ENCODE measurements around the gene PGBD5.

PGBD5 gene

DNA sequence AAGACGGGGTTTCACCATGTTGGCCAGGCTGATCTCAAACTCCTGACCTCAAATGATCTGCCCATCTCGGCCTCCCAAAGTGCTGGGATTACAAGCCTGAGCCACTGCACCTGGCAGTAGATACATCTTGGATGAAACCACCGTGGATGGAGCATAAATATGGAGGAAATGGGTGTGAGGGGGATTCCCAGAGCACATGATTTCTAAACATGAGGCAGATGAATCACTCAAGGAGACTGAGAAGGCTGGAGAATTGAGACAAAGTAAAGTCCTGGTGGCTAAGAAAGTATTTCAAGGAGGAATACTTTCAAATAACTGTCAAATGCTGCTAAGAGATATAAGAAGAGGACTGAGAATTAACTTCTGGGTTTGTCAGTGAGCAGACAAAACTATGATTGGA lies 5.4 kb upstream of the PGBD5 start:
- FAIRE-seq, result no peak
- no peak for DNase-seq (ENCODE audit: insufficient read length, low spot score)
- TF ChIP-seq, protein P1, sequence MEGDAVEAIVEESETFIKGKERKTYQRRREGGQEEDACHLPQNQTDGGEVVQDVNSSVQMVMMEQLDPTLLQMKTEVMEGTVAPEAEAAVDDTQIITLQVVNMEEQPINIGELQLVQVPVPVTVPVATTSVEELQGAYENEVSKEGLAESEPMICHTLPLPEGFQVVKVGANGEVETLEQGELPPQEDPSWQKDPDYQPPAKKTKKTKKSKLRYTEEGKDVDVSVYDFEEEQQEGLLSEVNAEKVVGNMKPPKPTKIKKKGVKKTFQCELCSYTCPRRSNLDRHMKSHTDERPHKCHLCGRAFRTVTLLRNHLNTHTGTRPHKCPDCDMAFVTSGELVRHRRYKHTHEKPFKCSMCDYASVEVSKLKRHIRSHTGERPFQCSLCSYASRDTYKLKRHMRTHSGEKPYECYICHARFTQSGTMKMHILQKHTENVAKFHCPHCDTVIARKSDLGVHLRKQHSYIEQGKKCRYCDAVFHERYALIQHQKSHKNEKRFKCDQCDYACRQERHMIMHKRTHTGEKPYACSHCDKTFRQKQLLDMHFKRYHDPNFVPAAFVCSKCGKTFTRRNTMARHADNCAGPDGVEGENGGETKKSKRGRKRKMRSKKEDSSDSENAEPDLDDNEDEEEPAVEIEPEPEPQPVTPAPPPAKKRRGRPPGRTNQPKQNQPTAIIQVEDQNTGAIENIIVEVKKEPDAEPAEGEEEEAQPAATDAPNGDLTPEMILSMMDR (IDR thresholded peaks at IDR 0.05; ENCODE audit: insufficient read depth, missing control alignments), result no peak

DNA sequence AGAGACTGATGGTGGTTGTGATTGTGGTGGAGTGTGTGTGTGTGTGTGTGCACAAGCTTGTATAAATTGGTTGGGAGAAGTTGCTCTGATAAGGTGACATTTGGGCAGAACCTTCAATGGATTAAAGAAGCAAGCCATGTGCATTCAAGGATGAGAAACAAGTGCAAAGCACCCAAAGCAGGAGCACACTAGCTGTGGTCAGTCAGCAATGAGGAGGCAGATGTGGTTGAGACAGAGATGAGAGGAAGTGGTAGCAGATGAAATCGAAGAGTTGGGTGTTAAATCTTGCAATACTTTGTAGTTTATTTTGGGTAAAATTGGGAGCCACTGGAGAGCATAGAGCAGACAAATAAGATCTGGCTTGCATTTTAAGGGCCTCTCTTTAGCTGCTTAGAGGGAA lies 4.4 kb upstream of the PGBD5 start:
- TF ChIP-seq, protein P1 (IDR thresholded peaks at IDR 0.05; ENCODE audit: insufficient read depth, missing control alignments), result no peak
- DNase-seq (ENCODE audit: insufficient read length, low spot score) (no peak), FAIRE-seq (no peak)

DNA sequence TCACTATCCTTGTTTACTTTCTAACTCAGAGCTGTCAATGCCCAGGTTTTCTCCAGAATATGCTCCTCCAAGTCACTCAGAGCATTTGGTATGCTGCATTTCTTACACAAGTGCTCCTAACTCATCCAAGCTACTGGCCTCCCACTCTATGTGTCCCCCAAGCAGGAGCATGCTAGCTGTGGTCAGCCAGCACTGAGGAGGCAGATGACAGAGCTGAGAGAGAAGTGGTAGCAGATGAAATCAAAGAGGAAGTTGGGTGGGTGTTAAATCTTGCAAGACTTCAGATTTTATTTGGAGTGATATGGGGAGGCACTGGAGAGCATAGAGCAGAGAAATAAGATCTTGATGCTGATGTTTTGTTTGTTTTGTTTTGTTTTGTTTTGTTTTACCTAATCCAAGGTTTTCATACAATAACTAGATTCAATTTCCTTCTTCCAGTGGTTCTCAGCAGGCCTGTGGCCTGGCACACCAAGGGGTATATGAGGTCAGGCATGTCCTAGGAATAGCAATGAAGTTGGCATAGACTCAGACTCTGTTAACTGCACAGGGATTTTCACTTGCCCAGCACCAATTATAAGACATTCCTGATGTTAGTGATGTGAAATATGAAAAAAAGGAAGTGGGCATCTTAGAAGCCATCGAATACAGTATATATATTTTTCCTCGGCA lies 3.1 kb upstream of the PGBD5 start:
- TF ChIP-seq, protein P1 (IDR thresholded peaks at IDR 0.05; ENCODE audit: insufficient read depth, missing control alignments), result no peak
- FAIRE-seq, result no peak
- no peak for DNase-seq (ENCODE audit: insufficient read length, low spot score)

DNA sequence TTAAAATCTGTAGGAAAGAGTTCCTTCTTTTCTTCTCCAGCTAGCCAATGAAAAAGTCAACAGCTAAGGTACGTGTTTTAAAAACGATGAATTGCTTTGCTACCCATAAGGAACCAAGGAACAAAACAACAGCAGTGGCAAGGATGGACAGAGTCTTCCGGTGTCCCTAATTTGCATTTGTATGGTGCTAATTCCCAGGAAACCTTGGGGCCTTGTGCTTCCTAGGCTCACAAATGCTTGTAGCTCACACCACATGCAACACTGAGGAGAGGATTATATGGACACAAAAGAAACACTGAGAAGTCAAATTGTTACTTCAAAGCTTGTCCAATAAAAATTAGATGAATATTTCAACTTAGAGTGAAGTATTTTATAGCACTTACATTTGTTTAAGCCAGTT lies 1.8 kb upstream of the PGBD5 start:
- TF ChIP-seq, protein P1 (IDR thresholded peaks at IDR 0.05; ENCODE audit: insufficient read depth, missing control alignments), result no peak
- FAIRE-seq (peak; percentile 21), DNase-seq (ENCODE audit: insufficient read length, low spot score) (no peak)

DNA sequence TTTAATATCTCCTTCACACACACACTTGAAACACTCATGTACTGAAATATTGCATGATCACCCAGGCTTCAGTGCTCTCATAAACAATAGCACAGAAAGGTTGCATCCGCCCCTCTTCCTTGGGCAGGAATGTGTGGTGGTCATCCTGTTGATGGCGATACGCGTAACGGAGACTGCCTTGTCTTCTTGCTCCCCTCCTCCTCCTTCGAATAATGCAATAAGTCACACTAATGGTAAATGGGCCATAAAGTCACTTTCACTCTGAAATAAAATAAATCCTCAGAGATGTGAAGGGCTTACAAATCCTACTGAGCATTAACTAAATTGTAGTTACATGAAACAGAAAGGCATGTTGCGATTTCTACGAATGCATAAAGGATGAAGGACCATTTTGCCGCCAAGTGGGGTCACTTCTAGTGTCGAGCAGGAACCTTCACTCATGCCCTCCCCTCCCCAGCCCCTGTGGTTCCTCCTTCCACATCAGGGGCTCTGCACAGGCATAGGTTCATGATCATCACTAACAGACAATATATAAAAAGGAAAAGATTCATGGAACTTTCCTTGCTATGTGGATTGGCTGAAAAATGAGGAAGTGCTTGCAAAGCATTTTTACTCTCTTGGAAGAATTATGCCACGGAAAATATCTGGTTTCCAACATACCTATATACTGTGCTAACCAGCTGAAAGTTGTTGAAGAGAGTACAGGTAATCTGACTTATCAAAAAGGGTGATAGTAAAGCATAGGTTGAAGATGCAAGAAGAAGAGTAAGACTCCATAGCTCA lies 1.2 kb upstream of the PGBD5 start:
- DNase-seq (ENCODE audit: insufficient read length, low spot score) (no peak), FAIRE-seq (peak; percentile 77)
- TF ChIP-seq, protein P1 (IDR thresholded peaks at IDR 0.05; ENCODE audit: insufficient read depth, missing control alignments), result no peak

DNA sequence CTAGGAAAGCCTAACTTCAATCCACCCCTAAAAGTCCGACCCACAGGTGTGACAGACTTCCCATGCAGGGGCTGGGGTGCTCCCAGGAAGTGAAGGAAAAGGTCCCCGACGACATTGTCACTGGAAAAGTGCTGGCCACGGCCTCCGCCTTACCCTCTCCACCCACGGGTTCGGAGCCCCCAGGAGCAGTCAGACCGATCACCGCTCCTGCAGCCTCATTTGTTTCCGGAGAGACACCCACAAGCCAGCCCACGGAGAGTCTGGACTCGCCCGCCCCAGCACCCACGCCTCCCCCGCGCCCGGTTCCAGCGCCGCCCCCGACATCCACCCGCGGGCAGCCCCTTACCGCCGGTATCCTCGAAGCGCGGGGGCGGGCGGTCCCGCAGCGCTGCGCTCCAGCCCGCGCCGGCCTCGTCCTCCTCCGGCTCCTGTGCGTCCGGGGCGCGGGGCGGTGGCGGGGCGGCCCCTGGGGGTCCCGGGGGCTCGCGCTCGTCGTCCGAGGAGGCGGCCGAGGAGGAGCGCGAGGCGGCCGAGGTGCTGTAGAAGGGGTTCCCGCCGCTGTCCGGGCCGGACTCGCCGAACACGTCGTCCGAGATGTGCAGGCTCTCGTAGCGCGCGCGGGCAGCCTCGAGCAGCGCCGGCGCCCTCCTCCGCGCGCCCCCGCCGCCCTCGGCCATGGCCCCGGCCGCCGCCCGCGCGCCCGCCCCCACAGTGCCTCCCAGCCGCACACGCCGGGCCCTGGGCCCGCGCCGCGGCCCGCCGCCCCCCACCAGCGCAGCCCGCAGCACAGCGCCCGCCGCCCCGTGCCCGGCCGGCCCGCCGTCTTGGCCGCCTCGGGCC lies 660 bp downstream of the PGBD5 start:
- TF ChIP-seq, protein P1 (IDR thresholded peaks at IDR 0.05; ENCODE audit: insufficient read depth, missing control alignments), result no peak
- FAIRE-seq (no peak), DNase-seq (ENCODE audit: insufficient read length, low spot score) (no peak)
